Measurements from ENCODE around the gene DDX39B.

DNA sequence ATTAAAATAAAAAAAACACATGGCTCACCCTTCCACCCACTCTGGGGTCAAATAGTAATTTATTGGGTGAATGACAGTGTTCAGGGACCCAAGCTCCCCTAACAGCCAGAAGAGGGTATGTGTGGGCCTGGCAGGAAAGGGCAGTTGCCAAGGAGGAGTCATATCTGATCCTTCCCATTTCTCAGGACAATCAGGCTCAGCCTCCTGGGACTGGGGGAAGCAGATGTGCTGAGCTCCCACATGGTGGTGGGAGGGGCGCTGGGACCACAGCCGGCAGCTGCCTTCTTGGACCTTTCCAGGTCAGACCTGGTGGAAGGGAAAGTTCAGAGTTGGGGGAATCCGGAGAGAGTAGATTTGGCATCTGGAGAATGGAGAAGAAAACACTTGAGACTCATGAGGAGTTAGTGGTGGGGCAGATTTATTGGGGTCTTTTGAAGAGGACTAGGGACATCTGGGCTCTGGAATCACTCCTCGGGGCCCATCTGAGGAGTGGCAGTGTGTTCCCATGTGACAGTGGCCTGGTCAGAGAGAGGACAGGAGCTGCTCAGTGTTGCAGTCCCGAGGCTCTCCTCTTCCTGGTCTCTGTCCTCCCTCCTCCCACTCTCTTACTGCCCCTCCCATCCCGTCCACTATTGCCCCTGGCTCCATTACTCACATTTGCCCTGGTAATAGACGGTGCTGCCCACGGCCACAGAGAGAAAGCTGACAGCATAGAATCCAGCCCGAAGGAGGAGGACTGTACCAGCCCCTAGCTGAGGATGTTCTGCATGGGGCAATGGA, 47.3 kb upstream of the DDX39B start:
- no peak for TF ChIP-seq CTCF (IDR thresholded peaks at IDR 0.05; ENCODE audit: poor library complexity)
- no peak for TF ChIP-seq EZH2 (IDR thresholded peaks at IDR 0.05; ENCODE audit: borderline replicate concordance)
- no peak for TF ChIP-seq EZH2phosphoT487 (IDR thresholded peaks at IDR 0.05; ENCODE audit: low read depth, severe bottlenecking, unreplicated experiment)

Data from hepatocyte (in vitro differentiated cells).